ENCODE measurements around the gene CSH2. TPM values are rescaled to one million over a fixed set of nuclear protein-coding genes. Genes with fewer than 3 reads are reported as not detected.

Gene CSH2
- polyA plus RNA-seq, 2 of the 4 experiments (the other 2 are of a cell fraction) = not detected

- TF ChIP-seq RCOR1 (IDR thresholded peaks at IDR 0.05; ENCODE audit: low read depth, low read length) (no peak), SMC3 (IDR thresholded peaks at IDR 0.05) (peak; percentile 12; the same call in 1 of the 3 replicates), TFCP2L1 (CRISPR knock-in tag; IDR thresholded peaks at IDR 0.05) (peak; percentile 89), POLR2A (IDR thresholded peaks at IDR 0.05; ENCODE audit: low read length) (peak; percentile 36; the same call in 1 of the 2 replicates), JUNB (IDR thresholded peaks at IDR 0.05) (no peak), CEBPB (IDR thresholded peaks at IDR 0.05) (peak in 1 of 2 experiments; percentile 65; a peak in 2 of 4 replicates), E2F6 (IDR thresholded peaks at IDR 0.05; ENCODE audit: borderline replicate concordance, low read depth) (peak; percentile 57), ESRRA (IDR thresholded peaks at IDR 0.05; ENCODE audit: borderline replicate concordance, low read length) (peak; percentile 51; the same call in 1 of the 2 replicates), FOSL2 (IDR thresholded peaks at IDR 0.05) (no peak), FOSL2 (CRISPR knock-in tag; IDR thresholded peaks at IDR 0.05) (peak; percentile 71), CHD2 (IDR thresholded peaks at IDR 0.05; ENCODE audit: low read length, partially characterized antibody) (peak; percentile 94), PHF8 (IDR thresholded peaks at IDR 0.05; ENCODE audit: borderline replicate concordance, low read depth) (peak; percentile 41; the same call in 1 of the 2 replicates), MYC (IDR thresholded peaks at IDR 0.05; ENCODE audit: borderline replicate concordance, low read length) (peak; percentile 93), MAZ (IDR thresholded peaks at IDR 0.05; ENCODE audit: borderline replicate concordance, low read depth, low read length) (peak; percentile 76; the same call in 1 of the 2 replicates), CHD4 (IDR thresholded peaks at IDR 0.05; ENCODE audit: borderline replicate concordance) (peak; percentile 95; the same call in 1 of the 2 replicates)
- TF ChIP-seq, protein P1, sequence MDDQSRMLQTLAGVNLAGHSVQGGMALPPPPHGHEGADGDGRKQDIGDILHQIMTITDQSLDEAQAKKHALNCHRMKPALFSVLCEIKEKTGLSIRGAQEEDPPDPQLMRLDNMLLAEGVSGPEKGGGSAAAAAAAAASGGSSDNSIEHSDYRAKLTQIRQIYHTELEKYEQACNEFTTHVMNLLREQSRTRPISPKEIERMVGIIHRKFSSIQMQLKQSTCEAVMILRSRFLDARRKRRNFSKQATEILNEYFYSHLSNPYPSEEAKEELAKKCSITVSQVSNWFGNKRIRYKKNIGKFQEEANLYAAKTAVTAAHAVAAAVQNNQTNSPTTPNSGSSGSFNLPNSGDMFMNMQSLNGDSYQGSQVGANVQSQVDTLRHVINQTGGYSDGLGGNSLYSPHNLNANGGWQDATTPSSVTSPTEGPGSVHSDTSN (IDR thresholded peaks at IDR 0.05) = peak; percentile 25; the same call in 1 of the 2 replicates
- TF ChIP-seq, protein P2, sequence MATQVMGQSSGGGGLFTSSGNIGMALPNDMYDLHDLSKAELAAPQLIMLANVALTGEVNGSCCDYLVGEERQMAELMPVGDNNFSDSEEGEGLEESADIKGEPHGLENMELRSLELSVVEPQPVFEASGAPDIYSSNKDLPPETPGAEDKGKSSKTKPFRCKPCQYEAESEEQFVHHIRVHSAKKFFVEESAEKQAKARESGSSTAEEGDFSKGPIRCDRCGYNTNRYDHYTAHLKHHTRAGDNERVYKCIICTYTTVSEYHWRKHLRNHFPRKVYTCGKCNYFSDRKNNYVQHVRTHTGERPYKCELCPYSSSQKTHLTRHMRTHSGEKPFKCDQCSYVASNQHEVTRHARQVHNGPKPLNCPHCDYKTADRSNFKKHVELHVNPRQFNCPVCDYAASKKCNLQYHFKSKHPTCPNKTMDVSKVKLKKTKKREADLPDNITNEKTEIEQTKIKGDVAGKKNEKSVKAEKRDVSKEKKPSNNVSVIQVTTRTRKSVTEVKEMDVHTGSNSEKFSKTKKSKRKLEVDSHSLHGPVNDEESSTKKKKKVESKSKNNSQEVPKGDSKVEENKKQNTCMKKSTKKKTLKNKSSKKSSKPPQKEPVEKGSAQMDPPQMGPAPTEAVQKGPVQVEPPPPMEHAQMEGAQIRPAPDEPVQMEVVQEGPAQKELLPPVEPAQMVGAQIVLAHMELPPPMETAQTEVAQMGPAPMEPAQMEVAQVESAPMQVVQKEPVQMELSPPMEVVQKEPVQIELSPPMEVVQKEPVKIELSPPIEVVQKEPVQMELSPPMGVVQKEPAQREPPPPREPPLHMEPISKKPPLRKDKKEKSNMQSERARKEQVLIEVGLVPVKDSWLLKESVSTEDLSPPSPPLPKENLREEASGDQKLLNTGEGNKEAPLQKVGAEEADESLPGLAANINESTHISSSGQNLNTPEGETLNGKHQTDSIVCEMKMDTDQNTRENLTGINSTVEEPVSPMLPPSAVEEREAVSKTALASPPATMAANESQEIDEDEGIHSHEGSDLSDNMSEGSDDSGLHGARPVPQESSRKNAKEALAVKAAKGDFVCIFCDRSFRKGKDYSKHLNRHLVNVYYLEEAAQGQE (IDR thresholded peaks at IDR 0.05) = peak; percentile 90
- TF ChIP-seq, protein P3, sequence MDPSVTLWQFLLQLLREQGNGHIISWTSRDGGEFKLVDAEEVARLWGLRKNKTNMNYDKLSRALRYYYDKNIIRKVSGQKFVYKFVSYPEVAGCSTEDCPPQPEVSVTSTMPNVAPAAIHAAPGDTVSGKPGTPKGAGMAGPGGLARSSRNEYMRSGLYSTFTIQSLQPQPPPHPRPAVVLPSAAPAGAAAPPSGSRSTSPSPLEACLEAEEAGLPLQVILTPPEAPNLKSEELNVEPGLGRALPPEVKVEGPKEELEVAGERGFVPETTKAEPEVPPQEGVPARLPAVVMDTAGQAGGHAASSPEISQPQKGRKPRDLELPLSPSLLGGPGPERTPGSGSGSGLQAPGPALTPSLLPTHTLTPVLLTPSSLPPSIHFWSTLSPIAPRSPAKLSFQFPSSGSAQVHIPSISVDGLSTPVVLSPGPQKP (IDR thresholded peaks at IDR 0.05; ENCODE audit: low read depth, low read length) = no peak
- TF ChIP-seq, protein P4, sequence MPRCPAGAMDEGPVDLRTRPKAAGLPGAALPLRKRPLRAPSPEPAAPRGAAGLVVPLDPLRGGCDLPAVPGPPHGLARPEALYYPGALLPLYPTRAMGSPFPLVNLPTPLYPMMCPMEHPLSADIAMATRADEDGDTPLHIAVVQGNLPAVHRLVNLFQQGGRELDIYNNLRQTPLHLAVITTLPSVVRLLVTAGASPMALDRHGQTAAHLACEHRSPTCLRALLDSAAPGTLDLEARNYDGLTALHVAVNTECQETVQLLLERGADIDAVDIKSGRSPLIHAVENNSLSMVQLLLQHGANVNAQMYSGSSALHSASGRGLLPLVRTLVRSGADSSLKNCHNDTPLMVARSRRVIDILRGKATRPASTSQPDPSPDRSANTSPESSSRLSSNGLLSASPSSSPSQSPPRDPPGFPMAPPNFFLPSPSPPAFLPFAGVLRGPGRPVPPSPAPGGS (IDR thresholded peaks at IDR 0.05) = peak; percentile 63; the same call in 1 of the 3 replicates
These were observed 30.7 kb downstream of the CSH2 start, which contains the start of gene SMARCD2 (continued) for GRCh38 chr17:63842540-63843386.
